DOHH2 (cell line): ENCODE data around the gene TACC2.

ENCODE experiments used
- H3F3A ChIP-seq: fragments of 200-600 bp; sonication (generic), shearing (Covaris generic); 2 replicates; pipeline ENCODE4 v1.6.0; 2016; ENCODE audit warnings: antibody characterized with exemption, mild to moderate bottlenecking; ENCODE audit not compliant: control insufficient read depth, insufficient read depth
- H3K27ac ChIP-seq: fragments of 200-600 bp; sonication (generic); 2 replicates; pipeline ENCODE4 v1.5.1; 2014; ENCODE audit warnings: low read depth, mild to moderate bottlenecking, low read length, moderate library complexity
- H3K27me3 ChIP-seq: fragments of 200-600 bp; sonication (generic); 2 replicates; pipeline ENCODE4 v1.6.1; 2014; ENCODE audit warnings: mild to moderate bottlenecking, low read length, mixed read lengths; ENCODE audit not compliant: control insufficient read depth
- H3K36me3 ChIP-seq: fragments of 200-600 bp; sonication (generic); 2 replicates; pipeline ENCODE4 v1.6.1; 2014; ENCODE audit warnings: mild to moderate bottlenecking, low read length, moderate library complexity, mixed read lengths; ENCODE audit not compliant: control insufficient read depth
- H3K4me1 ChIP-seq: fragments of 200-600 bp; sonication (generic); 2 replicates; pipeline ENCODE4 v1.6.1; 2014; ENCODE audit warnings: mild to moderate bottlenecking, low read length, mixed read lengths; ENCODE audit not compliant: control insufficient read depth
- H3K4me2 ChIP-seq: fragments of 200-600 bp; sonication (generic); 2 replicates; pipeline ENCODE4 v1.6.0; 2014; ENCODE audit warnings: mild to moderate bottlenecking, low read length, moderate library complexity
- H3K4me3 ChIP-seq: fragments of 200-600 bp; sonication (generic); 2 replicates; pipeline ENCODE4 v1.5.1; 2014; ENCODE audit warnings: mild to moderate bottlenecking, low read length, mixed read lengths
- H3K79me2 ChIP-seq: fragments of 200-600 bp; sonication (generic); 2 replicates; pipeline ENCODE4 v1.6.1; 2014; ENCODE audit warnings: mild to moderate bottlenecking, low read length, mixed read lengths; ENCODE audit not compliant: control insufficient read depth
- H3K9me2 ChIP-seq: fragments of 200-600 bp; sonication (generic); replicated peaks from 2 replicates; pipeline ENCODE4 v1.6.1; 2014; ENCODE audit warnings: mild to moderate bottlenecking, low read length, mixed read lengths; ENCODE audit not compliant: control insufficient read depth
- H3K9me3 ChIP-seq: fragments of 200-600 bp; sonication (generic); 2 replicates; pipeline ENCODE4 v1.6.1; 2014; ENCODE audit warnings: antibody characterized with exemption, low read length, mixed read lengths; ENCODE audit not compliant: control insufficient read depth, insufficient read depth
- H4K20me1 ChIP-seq: fragments of 200-600 bp; sonication (generic); 2 replicates; pipeline ENCODE4 v1.6.0; 2014; ENCODE audit warnings: low read depth, mild to moderate bottlenecking, antibody characterized with exemption, low read length, moderate library complexity; ENCODE audit not compliant: control insufficient read depth, insufficient read depth
- EZH2phosphoT487 ChIP-seq: fragments of 200-600 bp; sonication (generic); IDR thresholded peaks from 2 replicates; pipeline ENCODE4 v1.6.1; 2017; ENCODE audit warnings: borderline replicate concordance, mild to moderate bottlenecking, antibody characterized with exemption, low read length, moderate library complexity, mixed read lengths
- TF ChIP-seq, protein P1 (sequence below): fragments of 200-600 bp; sonication (generic); IDR thresholded peaks from one replicate; pipeline ENCODE4 v1.5.1; 2014; ENCODE audit warnings: antibody characterized with exemption, mild to moderate bottlenecking, low read depth, low read length; ENCODE audit not compliant: poor library complexity, severe bottlenecking

Gene TACC2

DNA sequence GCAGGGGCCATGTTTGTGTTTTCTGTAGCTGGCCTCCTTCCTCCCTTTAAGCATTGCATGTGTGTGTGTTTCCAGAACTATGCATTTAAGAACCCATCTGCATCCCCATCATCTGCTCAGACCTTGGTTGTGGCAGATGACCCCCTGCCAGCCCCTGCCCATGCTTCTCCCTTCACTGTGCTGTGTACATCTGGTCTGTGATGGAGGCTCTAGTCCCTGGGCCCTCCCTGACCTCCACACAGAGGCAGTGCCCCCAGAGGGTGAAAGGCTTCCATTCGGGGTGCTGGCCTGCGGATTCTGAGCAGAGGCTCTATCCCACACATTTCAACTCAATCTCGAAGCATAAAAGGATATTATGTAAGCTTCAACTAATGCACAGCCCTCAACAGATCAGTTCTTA lies 89.4 kb downstream of the TACC2 start:
- TF ChIP-seq, protein P1, sequence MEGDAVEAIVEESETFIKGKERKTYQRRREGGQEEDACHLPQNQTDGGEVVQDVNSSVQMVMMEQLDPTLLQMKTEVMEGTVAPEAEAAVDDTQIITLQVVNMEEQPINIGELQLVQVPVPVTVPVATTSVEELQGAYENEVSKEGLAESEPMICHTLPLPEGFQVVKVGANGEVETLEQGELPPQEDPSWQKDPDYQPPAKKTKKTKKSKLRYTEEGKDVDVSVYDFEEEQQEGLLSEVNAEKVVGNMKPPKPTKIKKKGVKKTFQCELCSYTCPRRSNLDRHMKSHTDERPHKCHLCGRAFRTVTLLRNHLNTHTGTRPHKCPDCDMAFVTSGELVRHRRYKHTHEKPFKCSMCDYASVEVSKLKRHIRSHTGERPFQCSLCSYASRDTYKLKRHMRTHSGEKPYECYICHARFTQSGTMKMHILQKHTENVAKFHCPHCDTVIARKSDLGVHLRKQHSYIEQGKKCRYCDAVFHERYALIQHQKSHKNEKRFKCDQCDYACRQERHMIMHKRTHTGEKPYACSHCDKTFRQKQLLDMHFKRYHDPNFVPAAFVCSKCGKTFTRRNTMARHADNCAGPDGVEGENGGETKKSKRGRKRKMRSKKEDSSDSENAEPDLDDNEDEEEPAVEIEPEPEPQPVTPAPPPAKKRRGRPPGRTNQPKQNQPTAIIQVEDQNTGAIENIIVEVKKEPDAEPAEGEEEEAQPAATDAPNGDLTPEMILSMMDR, result no peak
- no peak for TF ChIP-seq EZH2phosphoT487
- H3K9me2 ChIP-seq, result no peaks in the 10 kb centered on the region
- H3K27ac ChIP-seq, result no peak overlapping the region

GRCh38 chr10:122078965-122079795 lies 90.2 kb downstream of the TACC2 start:
- no peaks in the 10 kb centered on the region for H3K36me3 ChIP-seq
- H3F3A ChIP-seq, result no peaks in the 10 kb centered on the region
- no peak overlapping the region for H3K27ac ChIP-seq
- H3K4me2 ChIP-seq, result no peak overlapping the region
- no peaks in the 10 kb centered on the region for H3K4me1 ChIP-seq
- H3K4me3 ChIP-seq, result no peak overlapping the region
- H3K9me3 ChIP-seq, result no peaks in the 10 kb centered on the region
- no peaks in the 10 kb centered on the region for H3K27me3 ChIP-seq
- TF ChIP-seq, protein P1, result no peak
- TF ChIP-seq EZH2phosphoT487, result no peak
- no peaks in the 10 kb centered on the region for H3K79me2 ChIP-seq
- no peaks in the 10 kb centered on the region for H4K20me1 ChIP-seq
- no peaks in the 10 kb centered on the region for H3K9me2 ChIP-seq

More for the DNA sequence above, 89.4 kb downstream of the TACC2 start:
- Histone ChIP-seq H4K20me1 (no peaks in the 10 kb centered on the region), H3K27me3 (no peaks in the 10 kb centered on the region), H3K9me3 (no peaks in the 10 kb centered on the region), H3K4me1 (no peaks in the 10 kb centered on the region), H3K4me3 (no peak overlapping the region), H3F3A (no peaks in the 10 kb centered on the region), H3K4me2 (no peak overlapping the region), H3K36me3 (no peaks in the 10 kb centered on the region), H3K79me2 (no peaks in the 10 kb centered on the region)

- H3K4me2 ChIP-seq, result no peak overlapping the region
- H3K9me2 ChIP-seq, result no peaks in the 10 kb centered on the region
- no peaks in the 10 kb centered on the region for H3F3A ChIP-seq
- no peaks in the 10 kb centered on the region for H3K79me2 ChIP-seq
- no peaks in the 10 kb centered on the region for H3K4me1 ChIP-seq
- no peaks in the 10 kb centered on the region for H3K27me3 ChIP-seq
- TF ChIP-seq, protein P1, result no peak
- no peak for TF ChIP-seq EZH2phosphoT487
- no peak overlapping the region for H3K4me3 ChIP-seq
- no peaks in the 10 kb centered on the region for H3K9me3 ChIP-seq
- H4K20me1 ChIP-seq, result no peaks in the 10 kb centered on the region
- no peak overlapping the region for H3K27ac ChIP-seq
- H3K36me3 ChIP-seq, result no peaks in the 10 kb centered on the region
Observed at GRCh38 chr10:122082616-122083477, 93.9 kb downstream of the TACC2 start.
